ENCODE data around the gene TNNT2.

TNNT2 gene

GRCh38 chr1:201369209-201369608 lies 8.3 kb downstream of the TNNT2 start:
- TF ChIP-seq CTCF (IDR thresholded peaks at IDR 0.05; ENCODE audit: extremely low read depth, missing control alignments), result no peak
- no peak for DNase-seq (ENCODE audit: low spot score)

GRCh38 chr1:201366696-201367095 lies 10.8 kb downstream of the TNNT2 start:
- no peak for DNase-seq (ENCODE audit: low spot score)
- no peak for TF ChIP-seq CTCF (IDR thresholded peaks at IDR 0.05; ENCODE audit: extremely low read depth, missing control alignments)

GRCh38 chr1:201365251-201365650 lies 12.2 kb downstream of the TNNT2 start:
- DNase-seq (ENCODE audit: low spot score), result no peak
- TF ChIP-seq CTCF (IDR thresholded peaks at IDR 0.05; ENCODE audit: extremely low read depth, missing control alignments), result no peak

GRCh38 chr1:201364808-201365105 lies 12.7 kb downstream of the TNNT2 start:
- no peak for DNase-seq (ENCODE audit: low spot score)
- no peak for TF ChIP-seq CTCF (IDR thresholded peaks at IDR 0.05; ENCODE audit: extremely low read depth, missing control alignments)

- no peak for TF ChIP-seq CTCF (IDR thresholded peaks at IDR 0.05; ENCODE audit: extremely low read depth, missing control alignments)
Observed at GRCh38 chr1:201363467-201363866, 14.0 kb downstream of the TNNT2 start.

GRCh38 chr1:201362906-201363305 lies 14.6 kb downstream of the TNNT2 start:
- TF ChIP-seq CTCF (IDR thresholded peaks at IDR 0.05; ENCODE audit: extremely low read depth, missing control alignments), result no peak
- no peak for DNase-seq (ENCODE audit: low spot score)

More at GRCh38 chr1:201363467-201363866, 14.0 kb downstream of the TNNT2 start:
- no peak for DNase-seq (ENCODE audit: low spot score)

GRCh38 chr1:201361652-201362504 lies 15.6 kb downstream of the TNNT2 start:
- peak; percentile 76 for TF ChIP-seq CTCF (IDR thresholded peaks at IDR 0.05; ENCODE audit: extremely low read depth, missing control alignments)

More at GRCh38 chr1:201361652-201362504, 15.6 kb downstream of the TNNT2 start:
- DNase-seq (ENCODE audit: low spot score), result peak; percentile 80

All from GM20000 (cell line).